ENCODE data around the gene ROBO1.

Gene ROBO1

DNA sequence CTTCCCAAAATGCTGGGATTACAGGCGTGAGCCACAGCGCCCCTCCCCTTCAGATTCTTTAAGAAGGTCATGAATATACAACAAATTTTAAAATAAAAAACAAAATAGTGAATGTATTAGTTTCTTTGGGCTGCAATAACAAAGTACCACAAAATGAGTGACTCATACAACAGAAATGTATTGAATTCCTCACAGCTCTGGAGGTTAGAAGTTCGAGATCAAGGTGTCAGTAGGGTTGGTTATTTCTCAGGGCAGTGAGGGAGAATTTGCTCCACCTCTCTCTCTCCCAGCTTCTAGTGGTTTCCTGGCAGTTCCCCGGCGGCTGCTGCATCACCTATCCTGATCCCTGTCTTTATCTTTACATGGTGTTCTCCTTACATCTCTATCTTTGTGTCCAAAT lies 804.0 kb downstream of the ROBO1 start:
- DNase-seq, result no peak

DNA sequence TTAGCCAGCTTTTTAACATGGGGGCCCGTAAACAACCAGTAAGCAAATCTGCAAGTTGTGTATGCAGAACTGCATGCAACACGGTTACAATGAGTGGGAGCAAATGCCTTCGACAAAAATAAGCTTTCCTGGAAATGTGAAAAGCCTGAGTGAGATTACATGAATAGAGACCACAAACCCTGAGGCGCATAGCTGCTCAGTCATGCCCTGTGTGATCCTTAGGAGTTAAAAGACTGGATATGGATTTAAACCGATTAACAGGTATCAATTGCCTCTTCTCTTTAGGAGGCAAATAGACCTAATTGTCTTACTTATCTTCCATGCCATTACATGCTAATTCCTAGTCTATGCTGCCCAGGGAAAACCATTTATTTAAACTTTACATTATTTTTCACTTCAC lies 810.3 kb downstream of the ROBO1 start:
- no peak for DNase-seq

DNA sequence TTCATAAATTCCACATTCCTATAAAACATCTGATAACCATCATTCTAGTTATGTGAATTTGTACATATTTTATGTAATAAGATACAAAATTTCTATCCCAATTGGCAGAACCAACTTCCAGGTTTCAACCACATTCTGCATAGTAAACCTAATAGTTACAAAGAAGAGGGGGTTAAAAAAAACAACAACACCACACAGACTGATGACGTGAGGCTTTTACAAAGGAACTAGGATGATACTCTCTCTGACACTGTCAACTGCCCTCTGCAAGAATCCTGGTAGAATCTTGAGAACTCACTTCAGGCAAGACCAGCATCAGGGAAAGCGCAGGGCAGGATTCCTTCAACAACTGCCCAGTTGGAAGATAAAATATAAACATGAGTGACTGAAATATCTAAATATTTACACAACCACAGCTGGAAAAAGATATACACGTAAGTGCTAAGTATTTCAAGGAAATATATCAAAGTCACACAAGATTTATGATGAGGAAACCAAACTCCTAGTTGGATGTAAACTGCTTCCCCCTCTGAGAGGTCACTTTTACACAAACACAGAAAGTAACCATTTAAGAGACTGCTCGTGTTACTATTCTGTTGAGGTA lies 816.4 kb downstream of the ROBO1 start:
- no peak for DNase-seq

- no peak for DNase-seq
Measured at GRCh38 chr3:78941587-78941986, 826.2 kb downstream of the ROBO1 start.

DNA sequence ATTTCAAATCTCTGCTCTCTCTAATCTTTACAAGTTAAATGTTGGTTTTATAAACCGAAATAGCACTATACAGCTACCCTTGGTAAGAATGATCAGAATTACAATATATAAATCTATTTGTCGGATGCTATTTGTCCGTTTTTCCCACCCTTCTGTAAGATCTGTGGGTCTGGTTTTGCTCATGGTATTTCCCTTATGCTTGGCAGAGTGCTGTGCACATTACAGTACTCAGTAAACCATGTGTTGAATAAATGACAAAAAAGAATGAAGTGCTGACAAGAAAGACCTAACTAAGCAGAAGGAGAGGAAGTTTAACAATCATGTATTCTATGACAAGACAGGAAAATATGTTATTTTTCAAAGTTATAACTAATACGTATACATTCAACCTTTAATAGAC lies 827.2 kb downstream of the ROBO1 start:
- no peak for DNase-seq

DNA sequence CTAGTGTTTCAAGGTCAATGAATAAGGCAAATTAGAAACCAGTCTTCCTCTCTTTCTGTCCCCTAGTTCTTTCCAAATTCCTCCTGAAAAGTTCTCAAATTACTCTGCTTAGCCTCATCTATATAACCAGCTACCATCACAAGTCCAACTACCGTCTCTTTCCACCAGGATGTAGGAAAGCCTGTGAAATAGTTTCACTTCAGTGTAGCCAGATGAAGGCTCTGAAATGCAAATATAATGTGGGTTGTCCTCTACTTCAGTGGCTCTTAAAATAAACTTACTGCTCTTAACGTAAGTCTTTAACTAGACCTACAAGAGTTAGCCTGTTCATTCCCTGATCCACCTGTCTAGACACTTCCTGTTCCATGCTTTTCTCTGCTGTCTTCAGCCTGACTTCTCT lies 827.7 kb downstream of the ROBO1 start:
- DNase-seq, result no peak

- no peak for DNase-seq
Measured at GRCh38 chr3:78937475-78937874, 830.3 kb downstream of the ROBO1 start.

DNA sequence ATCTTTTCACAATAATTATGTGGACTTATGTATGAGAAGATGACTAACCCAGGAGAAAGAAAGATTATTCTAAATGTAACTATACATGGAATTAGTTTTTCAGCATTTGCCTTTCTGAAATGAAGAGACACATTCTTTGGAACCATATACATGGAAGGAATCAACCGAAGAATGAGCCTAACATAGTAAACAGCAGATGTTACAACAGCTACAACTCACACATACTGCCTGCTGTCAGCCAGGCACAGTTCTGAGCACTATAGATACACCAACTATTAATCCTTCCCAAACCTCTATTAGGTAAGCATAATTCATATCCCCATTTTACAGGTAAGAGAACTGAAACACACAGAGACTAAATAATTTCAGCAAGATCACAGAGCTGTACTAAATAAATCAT lies 840.0 kb downstream of the ROBO1 start:
- DNase-seq, result no peak

DNA sequence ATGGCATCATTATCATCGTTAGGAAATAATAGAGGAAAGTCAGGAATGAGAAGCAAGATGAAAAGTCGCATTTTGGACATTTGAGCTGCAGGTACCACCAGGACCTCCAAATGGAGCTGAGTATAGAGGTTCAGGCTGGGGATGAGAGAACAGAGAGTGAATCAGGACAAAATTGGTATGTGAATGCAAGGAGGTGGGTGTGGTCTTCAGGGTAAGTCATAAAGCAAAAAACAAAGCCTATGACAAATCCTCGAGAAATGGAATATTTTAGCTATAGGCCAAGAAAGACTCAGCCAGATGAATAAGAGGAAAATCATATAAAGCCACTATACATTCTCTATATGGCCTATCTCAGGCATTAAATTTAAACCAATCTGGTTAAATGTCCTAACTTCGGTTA lies 841.3 kb downstream of the ROBO1 start:
- no peak for DNase-seq

DNA sequence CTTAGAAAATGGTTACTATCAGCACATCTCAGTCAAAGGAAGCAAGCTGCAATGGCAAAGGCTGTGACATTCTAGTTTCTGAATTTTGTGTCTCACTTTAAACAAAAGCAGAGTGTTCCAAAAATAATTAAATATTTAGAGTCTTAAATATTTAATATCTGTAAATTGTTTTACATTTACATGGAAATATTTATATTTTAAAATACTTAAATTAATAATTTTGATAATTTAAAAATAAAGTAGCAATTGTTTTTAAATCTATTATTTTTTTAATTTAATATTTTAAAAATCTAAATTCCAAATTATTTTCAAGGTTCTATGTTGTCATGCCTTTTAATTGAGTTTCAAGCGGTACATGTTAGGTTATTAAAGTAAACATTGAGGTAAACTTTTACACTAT lies 843.1 kb downstream of the ROBO1 start:
- DNase-seq, result no peak

GRCh38 chr3:78919021-78919755 lies 848.6 kb downstream of the ROBO1 start:
- no peak for DNase-seq

DNA sequence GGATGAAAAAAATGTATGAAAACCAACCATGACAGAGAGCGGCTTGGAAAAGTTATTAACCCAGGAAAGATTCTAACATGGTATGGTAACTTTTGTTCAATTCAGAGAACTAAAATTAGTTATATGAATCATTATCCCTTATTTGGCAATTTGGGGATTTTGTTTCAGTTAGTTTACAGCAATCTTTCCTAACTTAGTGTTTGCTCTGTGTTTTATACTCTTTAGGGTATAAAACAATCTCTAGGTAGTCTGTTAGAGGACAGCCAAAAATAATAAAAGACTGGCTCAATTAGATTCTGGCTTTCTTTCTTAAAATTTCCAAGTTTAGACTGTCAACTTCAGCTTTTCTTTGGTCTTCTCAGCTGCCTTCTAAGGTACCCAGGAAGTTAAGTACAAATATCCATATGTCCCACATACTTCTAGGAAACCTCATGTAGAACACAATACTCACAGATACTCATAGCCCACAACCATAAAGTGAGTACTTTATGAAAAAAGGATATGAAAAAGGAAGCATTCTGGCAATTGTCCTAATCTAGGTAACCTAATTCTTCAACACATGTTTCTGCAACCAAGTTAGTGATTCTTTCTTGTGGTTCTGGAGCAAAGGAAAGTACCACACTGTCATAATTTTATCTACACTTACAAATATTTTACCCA lies 849.3 kb downstream of the ROBO1 start:
- no peak for DNase-seq

GRCh38 chr3:78917536-78917935 lies 850.3 kb downstream of the ROBO1 start:
- DNase-seq, result no peak

DNA sequence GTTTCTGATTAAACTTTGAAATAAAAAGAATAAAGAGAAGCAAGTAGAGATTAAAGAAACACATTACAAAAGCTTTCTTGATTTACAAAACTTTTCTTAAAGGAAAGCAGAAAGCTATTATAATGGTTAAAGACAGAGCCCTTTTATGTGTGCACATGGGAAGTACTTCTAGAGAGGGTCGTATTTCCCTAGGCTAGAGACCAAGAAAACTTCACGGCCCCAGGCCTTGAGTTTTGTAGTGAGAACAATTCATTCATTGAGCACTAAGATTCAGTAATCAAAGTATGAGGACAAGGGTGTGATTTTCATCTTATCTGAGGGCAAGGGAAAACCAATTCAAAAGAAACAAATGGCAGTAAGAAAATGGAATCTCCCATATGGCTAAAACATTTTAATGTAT lies 854.1 kb downstream of the ROBO1 start:
- no peak for DNase-seq

DNA sequence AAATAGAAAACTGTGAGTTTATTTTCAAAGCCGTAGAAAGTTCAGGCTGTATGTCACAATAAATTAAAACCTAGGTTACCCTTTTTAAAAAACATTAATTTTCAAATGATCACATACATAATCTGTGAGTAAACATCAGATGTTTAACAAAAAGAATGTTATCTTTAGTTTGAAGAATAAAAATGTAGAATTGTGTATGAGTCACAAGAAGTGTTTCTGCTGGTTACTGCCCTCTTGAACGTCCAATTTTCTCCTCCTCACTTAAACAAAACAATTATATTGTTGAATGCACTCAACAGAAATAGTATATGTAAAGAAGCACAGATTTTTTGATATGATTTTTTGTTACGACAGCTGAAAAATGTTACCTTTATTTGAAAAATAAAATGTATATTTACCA lies 855.1 kb downstream of the ROBO1 start:
- no peak for DNase-seq

GRCh38 chr3:78912259-78912658 lies 855.5 kb downstream of the ROBO1 start:
- no peak for DNase-seq

GRCh38 chr3:78911394-78911793 lies 856.4 kb downstream of the ROBO1 start:
- no peak for DNase-seq

DNA sequence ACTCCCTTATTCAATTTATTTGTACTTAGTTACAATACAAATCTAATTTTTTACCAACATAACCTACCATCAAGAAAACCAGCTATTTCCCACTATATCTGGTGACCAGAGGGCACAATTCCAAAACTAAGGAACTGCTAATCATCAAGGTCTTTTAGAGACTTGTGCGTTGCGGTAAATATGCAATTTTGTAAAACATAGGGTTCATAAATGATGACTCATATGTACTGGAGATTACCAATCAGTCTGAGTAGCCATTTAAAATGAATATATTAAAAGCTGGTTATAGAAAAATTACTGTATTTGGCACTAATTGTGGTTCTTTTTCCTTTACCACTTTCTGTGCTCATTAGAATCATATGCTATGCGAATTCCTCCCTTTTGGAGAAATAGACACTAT lies 859.6 kb downstream of the ROBO1 start:
- no peak for DNase-seq

GRCh38 chr3:78907367-78907766 lies 860.4 kb downstream of the ROBO1 start:
- no peak for DNase-seq

GRCh38 chr3:78906930-78907329 lies 860.9 kb downstream of the ROBO1 start:
- no peak for DNase-seq

DNA sequence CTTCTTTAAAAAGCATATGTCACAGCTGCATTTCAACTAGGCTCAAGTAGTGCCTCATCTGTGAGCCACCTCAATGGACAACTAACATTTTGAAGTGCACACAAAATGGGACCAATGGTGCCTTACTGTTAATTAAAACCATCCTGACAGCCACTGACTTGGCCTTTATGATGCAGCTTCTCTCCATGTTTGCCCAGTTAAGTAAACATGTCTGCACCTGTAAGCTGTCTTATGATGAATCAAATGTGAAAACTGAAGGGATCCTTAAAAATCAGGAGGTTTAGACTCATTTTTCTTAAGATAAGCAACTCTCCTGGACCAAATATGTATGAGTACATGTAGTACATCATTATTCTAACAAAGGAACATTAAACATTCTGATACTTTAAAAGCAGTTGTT lies 861.6 kb downstream of the ROBO1 start:
- no peak for DNase-seq

DNA sequence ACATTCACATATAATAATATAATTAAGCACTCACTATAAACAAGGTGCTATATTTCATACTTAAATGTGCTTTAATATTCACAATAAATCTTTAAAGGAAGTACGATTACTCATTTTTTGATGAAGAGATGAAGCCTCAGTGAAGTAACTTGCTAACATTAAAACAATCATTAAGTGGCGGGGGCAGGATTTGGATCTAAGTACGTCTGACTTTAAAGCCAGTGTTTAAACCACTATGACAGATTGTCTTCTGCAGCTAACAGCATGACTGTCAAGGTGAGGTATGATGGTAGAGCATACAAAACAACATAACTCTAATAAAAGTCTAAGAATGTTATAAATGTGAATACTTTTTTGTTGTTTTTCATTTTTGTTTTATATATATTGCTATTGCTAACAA lies 862.1 kb downstream of the ROBO1 start:
- DNase-seq, result no peak

DNA sequence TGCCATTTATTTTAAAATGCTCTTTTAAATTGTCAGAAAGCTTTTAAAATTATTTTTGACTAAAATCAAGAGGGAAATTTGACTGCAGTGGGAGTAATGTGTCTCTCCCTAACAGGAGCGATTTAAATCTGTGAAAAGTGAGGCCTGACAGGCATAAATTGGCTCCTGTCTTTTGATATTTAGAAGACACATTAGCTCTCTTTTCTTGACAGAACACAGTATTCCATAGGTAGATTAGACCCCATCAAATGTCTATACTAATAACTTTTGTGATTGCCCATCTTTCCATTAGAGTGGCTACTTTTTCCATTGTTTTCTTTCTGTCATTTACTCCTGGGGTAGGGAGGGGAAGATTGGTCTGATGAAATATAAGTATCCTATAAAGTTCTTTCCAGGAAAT lies 866.3 kb downstream of the ROBO1 start:
- DNase-seq, result no peak

DNA sequence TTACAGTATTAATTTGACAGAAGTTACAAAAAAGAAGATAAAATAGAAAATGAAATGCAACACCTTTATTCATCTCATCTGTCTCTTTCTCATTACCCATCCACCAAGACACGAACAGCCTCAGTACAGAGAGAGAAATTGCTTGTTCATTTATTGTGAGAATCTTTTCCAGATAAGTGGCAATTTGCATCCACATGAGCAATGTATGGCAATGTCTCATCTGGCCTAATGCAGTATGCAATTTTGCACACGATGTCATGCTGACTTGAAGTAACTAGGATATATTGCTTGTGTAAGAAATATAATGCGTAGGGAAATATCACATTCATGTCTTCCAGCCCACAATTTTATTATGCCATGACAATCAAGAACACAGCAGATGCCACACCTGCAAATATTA lies 866.9 kb downstream of the ROBO1 start:
- no peak for DNase-seq

DNA sequence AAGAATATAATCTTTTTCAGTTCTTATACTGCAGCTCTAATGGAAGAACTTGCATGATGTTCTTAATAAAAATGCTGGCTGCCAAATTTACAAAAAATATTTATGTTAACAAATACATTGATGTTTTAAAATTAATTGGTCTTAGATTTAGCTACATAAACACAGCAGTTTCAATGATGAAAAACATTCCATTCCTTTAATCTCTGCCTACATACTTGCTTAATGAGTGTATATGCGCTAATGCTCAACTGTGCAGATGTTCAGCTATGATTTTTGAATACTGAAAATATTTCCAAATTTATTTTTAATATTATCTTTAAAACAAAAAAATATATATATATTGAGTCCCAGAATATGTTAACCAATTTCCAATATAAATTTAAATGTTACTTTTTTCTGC lies 867.4 kb downstream of the ROBO1 start:
- no peak for DNase-seq
